Activated CD8-positive, alpha-beta memory T cell treated with anti-CD3 and anti-CD28 coated beads, Interleukin-2, amount 50 U/mL, for 1 hour (primary cell): ENCODE measurements around the gene ADPRHL1.
A peak's percentile ranks its signal among the peaks of the same experiment; 100 is the strongest.
"Not testable (repeated sequence)": the region's sequence is repeated elsewhere in the genome, so short reads cannot be mapped to it uniquely, and the experiment has no call there.

Source experiments
- DNase-seq: peaks from one replicate; pipeline ENCODE4 v3.0.0-alpha.2; 2020; ENCODE audit errors: extremely low read depth

ADPRHL1 gene

GRCh38 chr13:113456116-113456702 is 2.9 kb upstream of the ADPRHL1 start:
- no peak for DNase-seq

DNA sequence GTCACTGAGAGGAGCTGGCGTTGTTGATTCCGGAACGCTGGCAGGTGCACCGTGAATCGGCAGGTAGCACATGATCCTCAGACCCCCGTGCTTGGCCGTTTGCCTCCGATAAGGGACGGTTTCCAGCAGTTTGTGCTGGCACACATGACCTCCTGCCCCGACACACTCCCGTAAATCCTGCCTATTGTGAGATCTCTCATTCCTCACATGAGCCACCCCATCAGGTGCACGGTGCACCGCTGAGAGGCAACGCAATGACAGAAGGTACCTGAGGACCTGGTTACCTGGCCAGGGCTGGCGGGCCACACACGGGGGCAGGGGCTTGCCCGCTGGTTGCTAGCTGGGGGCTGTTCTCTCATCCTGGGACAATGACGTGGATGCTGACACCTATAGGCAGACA is 2.1 kb upstream of the ADPRHL1 start:
- no peak for DNase-seq

GRCh38 chr13:113454936-113455335 is 1.6 kb upstream of the ADPRHL1 start:
- DNase-seq = no peak

- DNase-seq = no peak
These were observed 822 bp downstream of the ADPRHL1 start for GRCh38 chr13:113452466-113452865.

- no peak for DNase-seq
These were observed 1.3 kb downstream of the ADPRHL1 start for GRCh38 chr13:113451951-113452421.

GRCh38 chr13:113450861-113451620 is 2.2 kb downstream of the ADPRHL1 start:
- not testable (repeated sequence) for DNase-seq

DNA sequence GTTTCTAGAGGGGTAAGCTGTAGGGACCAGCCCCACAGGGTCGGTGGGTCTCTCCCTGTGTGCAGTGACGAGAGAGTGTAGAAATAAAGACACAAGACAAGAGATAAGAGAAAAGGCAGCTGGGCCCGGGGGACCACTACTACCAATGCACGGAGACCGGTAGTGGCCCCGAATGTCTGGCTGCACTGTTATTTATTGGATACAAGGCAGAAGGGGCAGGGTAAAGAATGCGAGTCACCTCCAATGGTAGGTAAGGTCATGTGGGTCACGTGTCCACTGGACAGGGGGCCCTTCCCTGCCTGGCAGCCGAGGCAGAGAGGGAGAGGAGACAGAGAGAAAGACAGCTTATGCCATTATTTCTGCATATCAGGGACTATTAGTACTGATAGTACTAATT is 2.9 kb downstream of the ADPRHL1 start:
- DNase-seq = not testable (repeated sequence)

GRCh38 chr13:113449693-113450347 is 3.5 kb downstream of the ADPRHL1 start:
- no peak for DNase-seq

- peak; percentile 11 for DNase-seq
These were observed 4.2 kb downstream of the ADPRHL1 start for GRCh38 chr13:113448885-113449692.

DNA sequence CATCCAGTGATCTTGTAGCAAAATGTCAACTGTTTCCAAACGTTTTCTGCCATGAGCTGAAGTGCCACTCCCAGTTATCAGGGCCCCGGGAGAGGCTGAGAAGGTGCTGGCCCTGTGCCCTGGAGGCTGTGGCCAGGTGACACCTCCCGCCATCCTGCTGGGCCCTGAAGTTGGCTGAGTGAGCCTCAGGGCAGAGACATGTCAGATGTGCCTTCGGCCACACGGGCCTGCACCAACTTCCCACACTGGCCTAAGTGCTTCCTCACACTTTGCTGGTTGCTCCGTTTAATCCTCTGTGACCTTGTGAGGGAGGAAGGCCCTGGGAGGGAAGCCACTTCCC is 4.8 kb downstream of the ADPRHL1 start:
- DNase-seq = no peak

- DNase-seq = no peak
These were observed 5.7 kb downstream of the ADPRHL1 start for GRCh38 chr13:113447596-113447995.

GRCh38 chr13:113446488-113446854 is 6.8 kb downstream of the ADPRHL1 start:
- DNase-seq = no peak

- no peak for DNase-seq
These were observed 7.3 kb downstream of the ADPRHL1 start for GRCh38 chr13:113445791-113446487.

DNA sequence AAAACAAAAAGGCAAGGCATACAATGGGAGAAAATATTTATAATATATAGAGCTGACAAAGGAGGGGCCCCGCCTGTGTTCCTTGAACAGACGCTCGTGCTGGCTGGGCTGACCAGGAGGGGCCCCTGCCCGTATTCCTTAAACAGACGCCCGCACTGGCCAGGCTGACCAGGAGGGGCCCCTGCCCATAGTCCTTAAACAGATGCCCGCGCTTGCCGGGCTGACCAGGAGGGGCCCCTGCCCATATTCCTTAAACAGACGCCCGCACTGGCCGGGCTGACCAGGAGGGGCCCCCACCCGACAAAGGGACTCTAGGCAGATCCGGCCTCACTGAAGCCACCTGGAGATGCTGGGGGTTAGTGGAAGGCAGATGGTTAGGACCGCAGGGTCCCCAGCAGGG is 9.3 kb downstream of the ADPRHL1 start:
- no peak for DNase-seq

DNA sequence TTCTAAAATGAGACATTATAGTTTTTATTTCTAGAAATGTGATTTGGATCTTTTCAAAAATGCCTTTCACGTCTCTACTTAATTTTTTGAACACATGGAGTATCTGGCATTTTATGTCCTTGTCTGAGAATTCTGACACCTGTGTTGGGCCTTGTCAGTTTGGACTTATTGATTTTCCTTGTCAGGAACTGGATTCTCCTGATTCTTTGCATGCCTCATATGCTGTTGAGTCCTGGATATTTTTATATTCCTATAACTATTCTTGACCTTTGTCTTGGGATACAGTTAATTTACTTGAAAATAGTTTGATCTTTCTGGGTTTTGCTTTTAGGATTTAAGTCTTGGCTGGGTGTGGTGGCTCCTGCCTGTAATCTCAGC is 10.3 kb downstream of the ADPRHL1 start:
- DNase-seq = no peak

- DNase-seq = no peak
These were observed 10.8 kb downstream of the ADPRHL1 start for GRCh38 chr13:113442354-113442984.

DNA sequence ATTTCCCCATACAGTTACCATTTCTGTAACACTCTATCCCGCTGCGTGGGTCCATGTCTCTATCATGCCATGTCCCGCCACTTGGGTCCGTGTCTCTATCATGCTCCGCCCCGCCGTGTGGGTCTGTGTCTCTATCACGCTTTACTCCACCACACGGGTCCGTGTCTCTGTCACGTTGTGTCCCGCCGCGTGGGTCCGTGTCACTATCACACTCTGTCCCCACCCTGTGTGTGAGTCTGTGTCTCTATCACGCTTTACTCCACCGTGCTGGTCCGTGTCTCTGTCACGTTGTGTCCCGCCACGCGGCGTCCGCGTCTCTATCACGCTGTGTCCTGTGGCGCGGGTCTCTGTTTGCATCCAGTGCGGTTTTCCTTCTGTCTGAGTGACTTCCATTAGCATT is 11.6 kb downstream of the ADPRHL1 start:
- DNase-seq = no peak

- no peak for DNase-seq
These were observed 15.8 kb downstream of the ADPRHL1 start for GRCh38 chr13:113437408-113438010.

GRCh38 chr13:113436866-113437265 is 16.4 kb downstream of the ADPRHL1 start:
- DNase-seq = not testable (repeated sequence)

DNA sequence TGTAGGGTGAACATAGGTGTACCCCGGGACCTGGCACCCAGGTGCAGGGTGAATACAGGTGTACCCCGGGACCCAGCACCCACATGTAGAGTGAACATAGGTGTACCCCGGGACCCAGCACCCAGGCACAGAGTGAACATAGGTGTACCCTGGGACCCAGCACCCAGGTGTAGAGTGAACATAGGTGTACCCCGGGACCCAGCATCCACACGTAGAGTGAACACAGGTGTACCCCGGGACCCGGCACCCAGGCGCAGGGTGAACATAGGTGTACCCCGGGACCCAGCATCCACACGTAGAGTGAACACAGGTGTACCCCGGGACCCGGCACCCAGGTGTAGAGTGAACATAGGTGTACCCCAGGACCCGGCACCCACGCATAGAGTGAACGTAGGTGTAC is 17.4 kb downstream of the ADPRHL1 start:
- not testable (repeated sequence) for DNase-seq
